PFSK-1 (cell line): ENCODE data around the gene NACC2.

ENCODE experiments used
- FOXP2 ChIP-seq: optimal IDR thresholded peaks from 2 replicates; pipeline ENCODE3; 2011; ENCODE audit warnings: borderline replicate concordance, control low read depth, inconsistent platforms; ENCODE audit not compliant: insufficient read depth; ENCODE audit errors: extremely low read length, extremely low read depth
- POLR2AphosphoS5 ChIP-seq: IDR thresholded peaks from 2 replicates; pipeline ENCODE4 v1.6.1; 2012; ENCODE audit warnings: low read depth, mild to moderate bottlenecking, control low read depth, low read length, moderate library complexity
- REST ChIP-seq, 2 experiments: IDR thresholded peaks; 2 replicates each; pipeline versions ENCODE4 v1.6.1 to v1.8.0; 2011 to 2012; ENCODE audit warnings: low read depth in 2 of 2, low read length in 2 of 2, control low read depth in 1 of 2, inconsistent platforms in 1 of 2, mild to moderate bottlenecking in 1 of 2, moderate library complexity in 1 of 2; ENCODE audit not compliant: insufficient read depth in 1 of 2
- SIN3A ChIP-seq: IDR thresholded peaks from 2 replicates; pipeline ENCODE4 v1.6.1; 2012; ENCODE audit warnings: mild to moderate bottlenecking, low read length, moderate library complexity, borderline replicate concordance; ENCODE audit not compliant: insufficient read depth
- TAF1 ChIP-seq: IDR thresholded peaks from 2 replicates; pipeline ENCODE4 v1.6.1; 2012; ENCODE audit warnings: low read length, control low read depth, borderline replicate concordance; ENCODE audit not compliant: insufficient read depth

DNA sequence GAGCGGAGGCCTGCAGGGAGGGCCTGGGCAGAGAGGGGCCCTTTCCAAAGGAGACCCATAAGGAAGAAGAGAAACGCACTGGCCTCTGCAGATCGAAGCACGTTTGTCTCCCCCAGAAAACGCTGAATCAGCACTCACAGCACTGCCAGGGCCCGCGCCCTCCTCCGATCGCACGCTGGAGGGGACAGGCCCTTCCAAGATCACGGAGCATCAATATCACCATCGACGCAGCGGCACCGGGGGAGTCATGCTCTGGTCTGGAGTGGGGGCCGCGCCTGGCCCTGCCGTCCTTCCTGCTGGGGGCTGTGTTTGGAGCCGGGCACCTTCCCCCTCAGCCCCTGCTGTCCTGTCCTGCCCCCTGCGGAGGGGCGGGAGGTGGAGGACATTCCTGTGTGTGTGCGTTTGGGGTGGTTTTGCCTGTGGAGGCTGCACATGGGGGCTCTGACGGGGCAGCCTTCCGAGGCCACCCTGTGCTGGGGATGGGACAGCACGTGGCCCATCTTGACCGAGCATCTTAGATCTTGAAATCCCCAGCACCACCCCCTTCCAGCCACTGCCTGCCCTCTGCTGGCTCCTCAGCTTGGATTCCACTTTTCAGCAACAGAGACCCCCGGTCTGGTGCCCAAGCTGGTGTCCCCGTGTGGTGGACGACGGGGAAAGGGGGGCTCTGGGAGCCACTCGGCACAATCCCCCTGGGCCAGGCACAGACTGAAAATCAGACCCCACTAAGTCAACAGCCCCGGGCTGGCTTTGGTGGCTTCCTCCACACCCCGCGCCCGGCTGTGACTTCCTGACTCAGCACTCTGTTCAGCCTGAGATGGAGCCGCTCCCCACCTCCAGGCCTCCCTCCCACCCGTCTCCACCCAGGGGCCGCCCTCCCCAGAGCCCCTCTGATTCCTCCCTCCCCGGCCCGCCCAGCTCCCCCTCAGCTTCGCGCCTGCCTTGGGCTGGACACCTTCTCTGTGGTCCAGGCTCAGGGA, 15.3 kb upstream of the NACC2 start:
- TF ChIP-seq TAF1 (no peak), SIN3A (no peak), POLR2AphosphoS5 (no peak), FOXP2 (no peak), REST (IDR thresholded peaks at IDR 0.05; ENCODE audit: insufficient read depth in 1 of 2, low read depth in 2 of 2, low read length in 2 of 2) (no peak)
